K562 (cell line): Measurements from ENCODE around the gene CHRM1. TPM values are rescaled to one million over a fixed set of nuclear protein-coding genes. Genes with fewer than 3 reads are reported as not detected.

Source experiments
- CBX5 ChIP-seq: IDR thresholded peaks from 2 replicates; pipeline ENCODE4 v1.6.1; 2014; ENCODE audit warnings: low read depth, borderline replicate concordance
- MYC ChIP-seq, 2 experiments: fragments of 250-450 bp in 1 of 2; sonication (Bioruptor Pico) in 1 of 2; IDR thresholded peaks; 2 replicates each; pipeline versions ENCODE4 v1.5.1 to v1.6.1; 2012 to 2021; ENCODE audit warnings: low read depth in 2 of 2, borderline replicate concordance in 1 of 2, improper control_type of control experiment in 1 of 2, low read length in 1 of 2, mild to moderate bottlenecking in 1 of 2, moderate library complexity in 1 of 2
- NUFIP1 ChIP-seq: fragments of 450-650 bp; IDR thresholded peaks from 2 replicates; pipeline ENCODE4 v1.6.1; 2018; ENCODE audit not compliant: partially characterized antibody
- PURB ChIP-seq: sonication (generic); formaldehyde crosslinking; IDR thresholded peaks from 2 replicates; pipeline ENCODE4 v1.9.0; 2021; ENCODE audit warnings: low read depth, mild to moderate bottlenecking, missing genetic modification reagents
- SRSF1 ChIP-seq: fragments of 200-400 bp; formaldehyde crosslinking; IDR thresholded peaks from 2 replicates; pipeline ENCODE4 v1.6.1; 2017; ENCODE audit warnings: mild to moderate bottlenecking, low read depth, low read length, moderate library complexity
- ZNF785 ChIP-seq: fragments of 250-450 bp; sonication (Bioruptor Pico); IDR thresholded peaks from 2 replicates; pipeline ENCODE4 v1.4.0; 2020; ENCODE audit warnings: mild to moderate bottlenecking
- polyA plus RNA-seq, 8 experiments: library from polyadenylated mRNA; depleted of rRNA in 4 of 8; stranded (reverse) in 5 of 8; unstranded in 3 of 8; fragments of >200 nt; fragmentation: Nextera tagmentation in 2 of 8; fragmentation: Illumina TruSeq in 1 of 8; extraction: Ambion mirVana in 2 of 8; extraction: Trizol in 1 of 8; gene quantifications; 2 replicates each; pipeline versions ENCODE4 v1.2.1 to v1.2.3, GENCODE V29; 2011 to 2014; ENCODE audit warnings: inconsistent platforms in 1 of 8, missing spikeins in 1 of 8
- total RNA-seq, 7 experiments: library from RNA; depleted of rRNA in 6 of 7; stranded (reverse); fragments of >200 nt in 6 of 7; fragmentation: Illumina TruSeq in 2 of 7; extraction: Trizol in 2 of 7; gene quantifications; 2 replicates each; pipeline versions ENCODE4 v1.2.1 to v1.2.3, GENCODE V29; 2011 to 2021; ENCODE audit warnings: low replicate concordance in 1 of 7
- TF ChIP-seq, protein P1 (sequence below): fragments of 450-650 bp; IDR thresholded peaks from 2 replicates; pipeline ENCODE4 v1.7.0; 2016; ENCODE audit warnings: borderline replicate concordance
- TF ChIP-seq, protein P2 (sequence below): fragments of 200-400 bp; formaldehyde crosslinking; IDR thresholded peaks from 2 replicates; pipeline ENCODE4 v1.6.1; 2017; ENCODE audit warnings: mild to moderate bottlenecking, low read depth, low read length, moderate library complexity
- TF ChIP-seq, protein P3 (sequence below): fragments of 450-650 bp; IDR thresholded peaks from 2 replicates; pipeline ENCODE4 v1.6.1; 2016; ENCODE audit warnings: antibody characterized with exemption
- TF ChIP-seq, protein P4 (sequence below), 3 experiments: IDR thresholded peaks in 2 of 3; conservative IDR thresholded peaks in 1 of 3; 2 replicates each; pipeline ENCODE4 v1.5.1; 2011 to 2012; ENCODE audit warnings: low read length in 3 of 3, mild to moderate bottlenecking in 3 of 3, control low read depth in 2 of 3, improper control_type of control experiment in 1 of 3, inconsistent platforms in 1 of 3, low read depth in 1 of 3, mixed read lengths in 1 of 3, moderate library complexity in 1 of 3; ENCODE audit not compliant: insufficient read depth in 2 of 3
- TF ChIP-seq, protein P5 (sequence below), 3 experiments: fragments of 200-800 bp in 1 of 3; fragments of 250-450 bp in 1 of 3; fragments of 450-650 bp in 1 of 3; sonication (Bioruptor Pico) in 1 of 3; sonication (Bioruptor generic) in 1 of 3; formaldehyde crosslinking in 1 of 3; IDR thresholded peaks; 2 replicates each; pipeline versions ENCODE4 v1.6.1 to v1.8.0; 2016 to 2022; ENCODE audit warnings: mild to moderate bottlenecking in 2 of 3, missing genetic modification characterization in 2 of 3, missing compliant biosample characterization in 1 of 3, moderate library complexity in 1 of 3

CHRM1 gene
- total and polyA plus RNA-seq, 9 of the 15 experiments (the other 6 are each of a cell fraction or from before 2014, with no cell fraction given): not detected

DNA sequence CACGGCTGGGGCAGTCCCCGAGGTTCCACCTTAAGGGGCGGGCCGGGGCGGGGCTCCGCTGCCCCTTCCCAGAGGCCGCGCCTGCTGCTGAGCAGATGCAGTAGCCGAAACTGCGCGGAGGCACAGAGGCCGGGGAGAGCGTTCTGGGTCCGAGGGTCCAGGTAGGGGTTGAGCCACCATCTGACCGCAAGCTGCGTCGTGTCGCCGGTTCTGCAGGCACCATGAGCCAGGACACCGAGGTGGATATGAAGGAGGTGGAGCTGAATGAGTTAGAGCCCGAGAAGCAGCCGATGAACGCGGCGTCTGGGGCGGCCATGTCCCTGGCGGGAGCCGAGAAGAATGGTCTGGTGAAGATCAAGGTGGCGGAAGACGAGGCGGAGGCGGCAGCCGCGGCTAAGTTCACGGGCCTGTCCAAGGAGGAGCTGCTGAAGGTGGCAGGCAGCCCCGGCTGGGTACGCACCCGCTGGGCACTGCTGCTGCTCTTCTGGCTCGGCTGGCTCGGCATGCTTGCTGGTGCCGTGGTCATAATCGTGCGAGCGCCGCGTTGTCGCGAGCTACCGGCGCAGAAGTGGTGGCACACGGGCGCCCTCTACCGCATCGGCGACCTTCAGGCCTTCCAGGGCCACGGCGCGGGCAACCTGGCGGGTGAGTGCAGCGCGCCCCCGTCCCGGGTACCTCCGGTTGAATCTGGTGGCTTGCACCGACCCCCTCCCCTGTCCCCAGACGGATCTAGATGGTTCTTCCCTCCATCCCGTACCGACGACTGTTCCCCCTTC, 40.2 kb downstream of the CHRM1 start, which contains the start of gene SLC3A2 (continued):
- TF ChIP-seq CBX5: peak; percentile 8; the same call in 1 of the 2 replicates
- no peak for TF ChIP-seq PURB (CRISPR knock-in tag)
- TF ChIP-seq, protein P1, sequence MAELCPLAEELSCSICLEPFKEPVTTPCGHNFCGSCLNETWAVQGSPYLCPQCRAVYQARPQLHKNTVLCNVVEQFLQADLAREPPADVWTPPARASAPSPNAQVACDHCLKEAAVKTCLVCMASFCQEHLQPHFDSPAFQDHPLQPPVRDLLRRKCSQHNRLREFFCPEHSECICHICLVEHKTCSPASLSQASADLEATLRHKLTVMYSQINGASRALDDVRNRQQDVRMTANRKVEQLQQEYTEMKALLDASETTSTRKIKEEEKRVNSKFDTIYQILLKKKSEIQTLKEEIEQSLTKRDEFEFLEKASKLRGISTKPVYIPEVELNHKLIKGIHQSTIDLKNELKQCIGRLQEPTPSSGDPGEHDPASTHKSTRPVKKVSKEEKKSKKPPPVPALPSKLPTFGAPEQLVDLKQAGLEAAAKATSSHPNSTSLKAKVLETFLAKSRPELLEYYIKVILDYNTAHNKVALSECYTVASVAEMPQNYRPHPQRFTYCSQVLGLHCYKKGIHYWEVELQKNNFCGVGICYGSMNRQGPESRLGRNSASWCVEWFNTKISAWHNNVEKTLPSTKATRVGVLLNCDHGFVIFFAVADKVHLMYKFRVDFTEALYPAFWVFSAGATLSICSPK: no peak
- no peak; the same call in none of the 2 replicates for TF ChIP-seq MYC (IDR thresholded peaks at IDR 0.05; ENCODE audit: low read depth, low read length)
- peak; percentile 94 for TF ChIP-seq MYC (CRISPR knock-in tag; IDR thresholded peaks at IDR 0.05; ENCODE audit: borderline replicate concordance, low read depth)
- no peak for TF ChIP-seq NUFIP1
- TF ChIP-seq, protein P2, sequence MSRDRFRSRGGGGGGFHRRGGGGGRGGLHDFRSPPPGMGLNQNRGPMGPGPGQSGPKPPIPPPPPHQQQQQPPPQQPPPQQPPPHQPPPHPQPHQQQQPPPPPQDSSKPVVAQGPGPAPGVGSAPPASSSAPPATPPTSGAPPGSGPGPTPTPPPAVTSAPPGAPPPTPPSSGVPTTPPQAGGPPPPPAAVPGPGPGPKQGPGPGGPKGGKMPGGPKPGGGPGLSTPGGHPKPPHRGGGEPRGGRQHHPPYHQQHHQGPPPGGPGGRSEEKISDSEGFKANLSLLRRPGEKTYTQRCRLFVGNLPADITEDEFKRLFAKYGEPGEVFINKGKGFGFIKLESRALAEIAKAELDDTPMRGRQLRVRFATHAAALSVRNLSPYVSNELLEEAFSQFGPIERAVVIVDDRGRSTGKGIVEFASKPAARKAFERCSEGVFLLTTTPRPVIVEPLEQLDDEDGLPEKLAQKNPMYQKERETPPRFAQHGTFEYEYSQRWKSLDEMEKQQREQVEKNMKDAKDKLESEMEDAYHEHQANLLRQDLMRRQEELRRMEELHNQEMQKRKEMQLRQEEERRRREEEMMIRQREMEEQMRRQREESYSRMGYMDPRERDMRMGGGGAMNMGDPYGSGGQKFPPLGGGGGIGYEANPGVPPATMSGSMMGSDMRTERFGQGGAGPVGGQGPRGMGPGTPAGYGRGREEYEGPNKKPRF: no peak
- peak; percentile 84; the same call in 1 of the 2 replicates for TF ChIP-seq SRSF1
- TF ChIP-seq, protein P3, sequence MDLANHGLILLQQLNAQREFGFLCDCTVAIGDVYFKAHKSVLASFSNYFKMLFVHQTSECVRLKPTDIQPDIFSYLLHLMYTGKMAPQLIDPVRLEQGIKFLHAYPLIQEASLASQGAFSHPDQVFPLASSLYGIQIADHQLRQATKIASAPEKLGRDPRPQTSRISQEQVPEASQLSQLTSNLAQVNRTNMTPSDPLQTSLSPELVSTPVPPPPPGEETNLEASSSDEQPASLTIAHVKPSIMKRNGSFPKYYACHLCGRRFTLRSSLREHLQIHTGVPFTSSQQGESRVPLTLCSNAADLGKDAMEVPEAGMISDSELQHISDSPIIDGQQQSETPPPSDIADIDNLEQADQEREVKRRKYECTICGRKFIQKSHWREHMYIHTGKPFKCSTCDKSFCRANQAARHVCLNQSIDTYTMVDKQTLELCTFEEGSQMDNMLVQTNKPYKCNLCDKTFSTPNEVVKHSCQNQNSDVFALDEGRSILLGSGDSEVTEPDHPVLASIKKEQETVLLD: no peak
- TF ChIP-seq, protein P4, sequence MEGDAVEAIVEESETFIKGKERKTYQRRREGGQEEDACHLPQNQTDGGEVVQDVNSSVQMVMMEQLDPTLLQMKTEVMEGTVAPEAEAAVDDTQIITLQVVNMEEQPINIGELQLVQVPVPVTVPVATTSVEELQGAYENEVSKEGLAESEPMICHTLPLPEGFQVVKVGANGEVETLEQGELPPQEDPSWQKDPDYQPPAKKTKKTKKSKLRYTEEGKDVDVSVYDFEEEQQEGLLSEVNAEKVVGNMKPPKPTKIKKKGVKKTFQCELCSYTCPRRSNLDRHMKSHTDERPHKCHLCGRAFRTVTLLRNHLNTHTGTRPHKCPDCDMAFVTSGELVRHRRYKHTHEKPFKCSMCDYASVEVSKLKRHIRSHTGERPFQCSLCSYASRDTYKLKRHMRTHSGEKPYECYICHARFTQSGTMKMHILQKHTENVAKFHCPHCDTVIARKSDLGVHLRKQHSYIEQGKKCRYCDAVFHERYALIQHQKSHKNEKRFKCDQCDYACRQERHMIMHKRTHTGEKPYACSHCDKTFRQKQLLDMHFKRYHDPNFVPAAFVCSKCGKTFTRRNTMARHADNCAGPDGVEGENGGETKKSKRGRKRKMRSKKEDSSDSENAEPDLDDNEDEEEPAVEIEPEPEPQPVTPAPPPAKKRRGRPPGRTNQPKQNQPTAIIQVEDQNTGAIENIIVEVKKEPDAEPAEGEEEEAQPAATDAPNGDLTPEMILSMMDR (IDR thresholded peaks at IDR 0.05 in 2 of 3, conservative IDR thresholded peaks at IDR 0.05 in 1 of 3; ENCODE audit: insufficient read depth in 2 of 3, low read depth in 1 of 3, low read length in 3 of 3): peak; percentile 72 to 80 (median 77)
- TF ChIP-seq, protein P5, sequence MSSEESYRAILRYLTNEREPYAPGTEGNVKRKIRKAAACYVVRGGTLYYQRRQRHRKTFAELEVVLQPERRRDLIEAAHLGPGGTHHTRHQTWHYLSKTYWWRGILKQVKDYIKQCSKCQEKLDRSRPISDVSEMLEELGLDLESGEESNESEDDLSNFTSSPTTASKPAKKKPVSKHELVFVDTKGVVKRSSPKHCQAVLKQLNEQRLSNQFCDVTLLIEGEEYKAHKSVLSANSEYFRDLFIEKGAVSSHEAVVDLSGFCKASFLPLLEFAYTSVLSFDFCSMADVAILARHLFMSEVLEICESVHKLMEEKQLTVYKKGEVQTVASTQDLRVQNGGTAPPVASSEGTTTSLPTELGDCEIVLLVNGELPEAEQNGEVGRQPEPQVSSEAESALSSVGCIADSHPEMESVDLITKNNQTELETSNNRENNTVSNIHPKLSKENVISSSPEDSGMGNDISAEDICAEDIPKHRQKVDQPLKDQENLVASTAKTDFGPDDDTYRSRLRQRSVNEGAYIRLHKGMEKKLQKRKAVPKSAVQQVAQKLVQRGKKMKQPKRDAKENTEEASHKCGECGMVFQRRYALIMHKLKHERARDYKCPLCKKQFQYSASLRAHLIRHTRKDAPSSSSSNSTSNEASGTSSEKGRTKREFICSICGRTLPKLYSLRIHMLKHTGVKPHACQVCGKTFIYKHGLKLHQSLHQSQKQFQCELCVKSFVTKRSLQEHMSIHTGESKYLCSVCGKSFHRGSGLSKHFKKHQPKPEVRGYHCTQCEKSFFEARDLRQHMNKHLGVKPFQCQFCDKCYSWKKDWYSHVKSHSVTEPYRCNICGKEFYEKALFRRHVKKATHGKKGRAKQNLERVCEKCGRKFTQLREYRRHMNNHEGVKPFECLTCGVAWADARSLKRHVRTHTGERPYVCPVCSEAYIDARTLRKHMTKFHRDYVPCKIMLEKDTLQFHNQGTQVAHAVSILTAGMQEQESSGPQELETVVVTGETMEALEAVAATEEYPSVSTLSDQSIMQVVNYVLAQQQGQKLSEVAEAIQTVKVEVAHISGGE (CRISPR knock-in tag; IDR thresholded peaks at IDR 0.05): peak in 1 of 3 experiments; percentile 63; a peak in 1 of 6 replicates
- no peak for TF ChIP-seq ZNF785 (CRISPR knock-in tag)
